NCI-H526 treated with DMSO at 0.1 percent for 48 hours (cell line): ENCODE measurements around the gene TXNRD2.
"Not testable (repeated sequence)": the region's sequence is repeated elsewhere in the genome, so short reads cannot be mapped to it uniquely, and the experiment has no call there.

Source experiments
- DNase-seq: peaks from one replicate; lab custom pipeline; 2025; lab: John Stamatoyannopoulos, UW

Gene TXNRD2

DNA sequence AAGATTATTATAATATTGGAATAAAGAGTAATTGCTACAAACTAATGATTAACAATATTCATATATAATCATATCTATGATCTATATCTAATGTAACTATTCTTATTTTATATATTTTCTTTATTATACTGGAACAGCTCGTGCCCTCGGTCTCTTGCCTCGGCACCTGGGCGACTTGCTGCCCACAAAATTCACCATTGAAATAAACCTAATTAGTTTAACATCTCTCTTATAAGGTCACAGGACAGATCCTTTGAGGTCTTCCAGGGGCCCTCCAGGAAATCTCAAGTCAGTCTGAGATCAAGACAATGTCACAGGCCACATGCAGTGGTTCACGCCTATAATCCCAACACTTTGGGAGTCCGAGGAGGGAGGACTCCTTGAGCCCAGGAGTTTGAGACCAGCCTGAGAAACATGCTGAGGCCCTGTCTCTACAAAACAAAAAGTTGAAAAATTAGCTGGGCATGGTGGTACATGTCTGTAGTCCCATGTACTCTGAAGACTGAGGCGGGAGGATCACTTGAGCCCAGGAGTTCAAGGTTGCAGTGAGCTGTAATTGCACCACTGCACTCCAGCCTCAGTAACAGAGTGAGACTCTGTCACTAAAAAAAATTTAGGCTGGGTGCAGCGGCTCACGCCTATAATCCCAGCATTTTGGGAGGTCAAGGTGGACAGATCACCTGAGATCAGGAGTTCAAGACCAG, 6.6 kb upstream of the TXNRD2 start:
- DNase-seq: no peak

GRCh38 chr22:19943082-19944026, 1.7 kb upstream of the TXNRD2 start:
- DNase-seq: no peak

GRCh38 chr22:19942157-19943081, 801 bp upstream of the TXNRD2 start:
- no peak for DNase-seq

GRCh38 chr22:19940536-19941364, 868 bp downstream of the TXNRD2 start:
- no peak for DNase-seq

DNA sequence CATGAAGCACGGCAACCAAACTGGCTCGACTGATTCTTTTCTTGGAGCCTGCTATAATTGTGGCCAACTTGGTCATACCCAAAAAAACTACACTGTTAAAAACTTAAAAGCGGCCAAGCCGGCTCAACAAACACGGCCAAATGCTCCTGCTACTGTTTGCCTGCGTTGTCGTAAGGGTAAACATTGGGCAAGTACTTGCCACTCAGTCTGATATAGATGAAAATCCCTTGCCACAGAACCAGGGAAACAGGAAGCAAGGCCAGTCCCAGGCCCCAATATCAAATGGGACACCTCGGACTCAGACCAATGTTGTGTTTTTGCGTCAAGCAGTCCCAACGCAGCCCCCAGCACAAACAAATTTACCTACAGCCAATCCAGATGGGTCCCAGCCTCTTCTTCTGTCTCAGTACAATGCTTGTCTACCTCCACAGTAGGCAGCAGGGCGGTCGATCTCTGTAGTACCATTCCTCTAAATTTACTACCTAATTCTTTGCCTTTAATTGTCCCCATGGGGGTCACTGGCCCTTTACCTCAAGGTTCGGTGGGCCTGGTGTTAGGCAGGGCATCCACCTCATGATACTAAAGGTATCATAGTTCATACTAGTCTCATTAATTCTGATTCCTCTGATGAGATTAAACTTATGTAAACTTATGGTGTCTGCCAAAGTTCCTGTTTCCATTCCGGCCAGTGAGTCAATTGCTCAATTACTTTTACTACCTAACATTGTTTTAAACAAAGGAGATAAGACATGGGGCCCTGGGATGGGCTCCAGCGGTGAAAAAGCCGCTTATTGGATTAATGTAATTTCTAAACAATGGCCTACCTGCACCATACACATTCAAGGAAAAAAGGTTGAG, 3.8 kb downstream of the TXNRD2 start:
- DNase-seq: no peak

- no peak for DNase-seq
Measured at GRCh38 chr22:19936513-19936912, 5.1 kb downstream of the TXNRD2 start.

DNA sequence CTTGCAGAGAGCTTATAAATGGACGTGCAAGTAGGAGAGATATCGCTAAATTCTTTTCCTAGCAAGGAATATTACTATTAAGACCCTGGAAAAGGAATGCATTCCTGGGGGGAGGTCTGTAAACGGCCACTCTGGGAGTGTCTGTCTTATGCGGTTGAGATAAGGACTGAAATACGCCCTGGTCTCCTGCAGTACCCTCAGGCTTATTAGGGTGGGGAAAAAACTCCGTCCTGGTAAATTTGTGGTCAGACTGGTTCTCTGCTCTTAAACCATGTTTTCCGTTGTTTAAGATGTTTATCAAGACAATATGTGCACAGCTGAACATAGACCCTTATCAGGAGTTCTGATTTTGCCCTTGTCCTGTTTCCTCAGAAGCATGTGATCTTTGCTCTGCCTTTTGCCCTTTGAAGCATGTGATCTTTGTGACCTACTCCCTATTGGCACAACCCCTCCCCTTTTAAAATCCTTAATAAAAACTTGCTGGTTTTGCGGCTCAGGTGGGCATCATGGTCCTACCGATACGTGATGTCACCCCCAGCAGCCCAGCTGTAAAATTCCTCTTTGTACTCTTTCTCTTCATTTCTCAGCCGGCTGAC, 6.4 kb downstream of the TXNRD2 start:
- DNase-seq: not testable (repeated sequence)

DNA sequence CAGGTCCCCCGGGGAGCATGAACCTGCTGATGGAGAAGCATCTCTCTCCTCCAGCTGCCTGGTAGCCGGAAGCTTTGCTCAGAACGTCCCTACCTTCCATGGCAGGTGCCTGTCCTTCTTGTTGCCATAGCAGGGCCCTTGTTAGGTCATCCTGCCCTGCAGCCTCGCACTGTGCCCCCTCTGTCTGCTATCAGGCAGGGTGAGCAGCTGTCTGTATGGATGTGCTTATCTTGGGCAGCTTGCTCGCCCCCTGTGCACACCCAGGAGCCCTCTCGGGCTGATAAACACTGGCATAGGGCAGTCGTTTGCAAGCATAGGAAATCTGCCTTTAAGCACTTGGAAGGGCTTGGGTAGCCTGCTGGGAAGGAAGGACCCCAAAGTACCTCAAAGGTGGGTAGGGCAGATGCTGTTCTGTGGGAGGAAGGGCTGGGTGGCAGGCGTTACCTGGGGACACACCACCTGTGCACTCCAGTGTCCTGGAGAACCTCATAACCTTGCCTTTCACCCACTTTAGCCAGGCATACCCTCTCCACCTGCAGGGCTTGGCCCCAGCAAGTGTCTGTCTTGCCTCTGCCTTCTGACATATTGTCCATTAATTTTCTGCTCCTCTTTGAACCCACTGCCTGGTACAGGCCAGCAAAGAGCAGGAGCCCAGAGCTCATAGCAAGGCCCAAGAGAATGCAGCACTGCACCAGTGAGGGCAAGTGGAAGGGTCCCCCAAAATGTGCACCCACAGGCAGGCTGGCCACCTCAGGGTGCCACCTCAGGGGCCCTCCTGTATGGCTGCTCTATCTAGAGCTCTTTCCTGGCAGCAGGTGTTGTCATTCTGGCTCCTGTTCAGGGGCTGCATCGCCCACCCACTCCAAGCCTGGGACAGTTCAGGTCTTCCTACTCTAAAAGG, 8.0 kb downstream of the TXNRD2 start:
- no peak for DNase-seq

GRCh38 chr22:19932367-19933206, 9.0 kb downstream of the TXNRD2 start:
- DNase-seq: no peak

- DNase-seq: no peak
Measured at GRCh38 chr22:19931514-19931913, 10.1 kb downstream of the TXNRD2 start.

DNA sequence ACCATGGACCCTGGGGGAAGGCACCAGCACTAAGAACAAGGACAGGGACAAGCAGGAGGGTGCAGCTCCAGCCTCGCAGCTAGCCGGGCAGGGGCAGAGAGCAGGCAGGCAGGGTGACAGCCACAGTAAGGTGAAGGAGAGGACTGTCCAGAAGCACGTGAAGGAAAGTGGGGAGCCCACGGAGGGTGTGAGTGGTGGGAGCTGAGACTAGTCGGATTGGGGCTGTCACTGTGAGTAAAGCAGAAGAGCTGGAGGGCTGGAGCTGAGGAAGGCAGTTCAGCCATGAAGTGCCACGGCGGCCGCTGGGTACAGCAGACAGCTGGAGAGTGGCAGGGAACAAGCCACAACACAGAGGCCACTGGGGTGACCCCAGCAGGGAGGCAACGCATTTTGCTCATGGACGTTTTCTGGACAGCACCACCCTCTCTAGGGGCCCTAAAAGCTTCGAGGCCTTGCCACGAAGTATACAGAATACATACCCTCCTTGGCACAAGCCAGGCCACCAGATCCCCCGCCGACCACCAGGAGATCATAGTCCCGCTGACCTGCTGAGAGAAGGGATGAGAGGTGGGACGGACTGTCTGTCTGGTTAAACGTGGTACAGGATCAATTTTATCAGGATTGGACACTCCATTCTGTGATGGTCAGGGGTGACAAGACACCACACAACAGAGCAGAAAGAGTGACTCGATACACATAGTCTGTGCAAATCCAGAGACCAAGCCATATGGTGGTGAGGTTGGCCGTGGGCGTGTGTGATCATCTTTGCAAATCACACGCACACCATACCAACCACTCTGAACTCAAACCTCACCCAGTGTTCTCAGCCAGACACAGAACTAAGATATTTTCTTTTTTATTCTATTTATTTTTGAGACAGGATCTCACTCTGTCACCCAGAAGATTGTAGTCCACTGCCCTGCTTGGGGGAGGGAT, 10.8 kb downstream of the TXNRD2 start:
- no peak for DNase-seq

DNA sequence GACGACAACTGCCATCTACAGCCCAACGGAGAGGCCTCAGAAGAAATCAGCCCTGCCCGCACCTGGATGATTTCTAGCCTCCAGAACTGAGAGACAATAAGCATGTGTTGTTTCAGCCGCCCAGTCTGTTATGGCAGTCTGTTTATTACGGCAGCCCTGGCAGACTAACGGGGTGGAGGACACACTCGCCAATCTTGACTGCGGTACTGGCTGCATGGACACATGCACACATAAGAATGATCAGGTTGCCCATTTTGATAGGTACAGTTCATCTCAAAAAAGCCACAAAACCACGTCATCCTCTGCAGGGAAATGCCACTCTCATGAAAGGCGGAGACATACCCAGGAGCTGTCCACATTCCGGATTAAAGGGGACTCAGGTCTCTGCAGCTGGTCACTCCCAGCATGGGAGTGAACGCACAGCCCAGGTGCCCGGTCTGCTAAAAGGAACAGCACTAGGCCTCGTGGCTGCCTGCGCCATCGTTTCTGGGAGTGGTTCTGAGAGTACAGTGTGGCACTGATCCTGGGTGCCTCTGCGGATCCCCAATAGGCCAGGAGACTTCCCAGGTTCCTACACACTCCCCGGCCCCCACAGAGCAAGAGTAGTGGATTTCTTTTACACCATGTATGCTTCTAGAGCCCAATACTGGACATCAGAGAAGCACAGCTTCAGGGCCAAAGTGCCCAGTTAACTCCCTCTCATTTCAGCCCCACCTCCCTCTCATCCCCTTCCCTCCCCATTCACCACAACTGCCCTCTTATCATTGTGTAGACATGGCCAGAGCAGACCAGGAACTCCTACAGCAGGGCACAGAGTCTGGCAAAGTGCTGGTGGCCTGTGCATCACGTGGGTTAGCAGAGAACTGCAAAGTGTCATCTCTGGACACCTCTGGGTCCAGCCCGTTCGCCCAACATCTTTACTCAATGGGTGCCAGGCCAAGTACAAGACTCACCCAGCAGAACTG, 11.8 kb downstream of the TXNRD2 start:
- no peak for DNase-seq

DNA sequence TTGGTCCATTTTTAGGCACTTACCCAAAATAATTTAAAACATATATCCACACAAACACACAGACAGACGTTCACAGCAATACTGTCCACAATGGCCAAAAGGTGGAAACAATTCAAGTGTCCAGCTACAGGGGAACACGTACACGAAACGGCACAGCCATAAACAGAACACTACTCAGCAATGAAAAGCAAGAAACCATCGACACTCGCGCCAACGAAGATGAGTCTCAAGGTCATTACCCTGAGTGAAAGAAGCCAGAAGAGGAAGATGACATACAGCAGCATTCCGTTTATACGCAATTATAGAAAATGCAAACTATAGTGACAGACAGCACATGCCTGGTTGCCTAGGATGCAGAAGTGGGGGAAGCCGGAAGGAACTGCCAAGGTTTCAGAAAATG, 13.4 kb downstream of the TXNRD2 start:
- DNase-seq: no peak

GRCh38 chr22:19927696-19928095, 13.9 kb downstream of the TXNRD2 start:
- DNase-seq: no peak

DNA sequence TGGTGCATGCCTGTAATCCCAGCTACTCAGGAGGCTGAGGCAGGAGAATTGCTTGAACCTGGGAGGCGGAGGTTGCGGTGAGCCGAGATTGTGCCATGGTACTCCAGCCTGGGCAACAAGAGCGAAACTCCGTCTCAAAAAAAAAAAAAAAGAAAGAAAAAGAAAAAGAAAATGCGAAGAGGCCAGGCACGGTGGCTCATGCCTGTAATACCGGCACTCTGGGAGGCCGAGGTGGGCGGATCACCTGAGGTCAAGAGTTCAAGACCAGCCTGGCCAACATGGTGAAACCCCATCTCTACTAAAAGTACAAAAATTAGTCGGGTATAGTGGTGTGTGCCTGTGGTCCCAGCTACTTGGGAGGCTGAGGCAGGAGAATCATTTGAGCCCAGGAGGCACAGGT, 15.6 kb downstream of the TXNRD2 start:
- DNase-seq: not testable (repeated sequence)
